ENCODE results near the gene CCT5. TPM values are rescaled to one million over a fixed set of nuclear protein-coding genes. Genes with fewer than 3 reads are reported as not detected.
"Not testable (repeated sequence)": the region's sequence is repeated elsewhere in the genome, so short reads cannot be mapped to it uniquely, and the experiment has no call there.

CCT5 gene
- total RNA-seq, 4 donors from 2014 or later: 61.9 to 113 (median 81.0) TPM

GRCh38 chr5:10310066-10310779 is 60.1 kb downstream of the CCT5 start:
- peak in 2 of 3 donors; percentile 65 to 69 for DNase-seq
- H3K4me1 ChIP-seq: no peaks in the 10 kb centered on the region
- H3K36me3 ChIP-seq: no peaks in the 10 kb centered on the region
- no peak overlapping the region for H3K4me3 ChIP-seq
- peak overlapping the region in 3 of 4 donors; percentile 23 to 73 (median 73) for H3K27ac ChIP-seq
- no peak for TF ChIP-seq CTCF (IDR thresholded peaks at IDR 0.05)
- TF ChIP-seq POLR2A (IDR thresholded peaks at IDR 0.05): no peak
- H3K9me3 ChIP-seq: no peaks in the 10 kb centered on the region
- H3K27me3 ChIP-seq: no peaks in the 10 kb centered on the region

- H3K27me3 ChIP-seq, DNase-seq: not testable (repeated sequence)
- peak overlapping the region in 3 of 4 donors; percentile 23 to 73 (median 73) for H3K27ac ChIP-seq
These were observed 60.9 kb downstream of the CCT5 start for GRCh38 chr5:10310835-10311570.

DNA sequence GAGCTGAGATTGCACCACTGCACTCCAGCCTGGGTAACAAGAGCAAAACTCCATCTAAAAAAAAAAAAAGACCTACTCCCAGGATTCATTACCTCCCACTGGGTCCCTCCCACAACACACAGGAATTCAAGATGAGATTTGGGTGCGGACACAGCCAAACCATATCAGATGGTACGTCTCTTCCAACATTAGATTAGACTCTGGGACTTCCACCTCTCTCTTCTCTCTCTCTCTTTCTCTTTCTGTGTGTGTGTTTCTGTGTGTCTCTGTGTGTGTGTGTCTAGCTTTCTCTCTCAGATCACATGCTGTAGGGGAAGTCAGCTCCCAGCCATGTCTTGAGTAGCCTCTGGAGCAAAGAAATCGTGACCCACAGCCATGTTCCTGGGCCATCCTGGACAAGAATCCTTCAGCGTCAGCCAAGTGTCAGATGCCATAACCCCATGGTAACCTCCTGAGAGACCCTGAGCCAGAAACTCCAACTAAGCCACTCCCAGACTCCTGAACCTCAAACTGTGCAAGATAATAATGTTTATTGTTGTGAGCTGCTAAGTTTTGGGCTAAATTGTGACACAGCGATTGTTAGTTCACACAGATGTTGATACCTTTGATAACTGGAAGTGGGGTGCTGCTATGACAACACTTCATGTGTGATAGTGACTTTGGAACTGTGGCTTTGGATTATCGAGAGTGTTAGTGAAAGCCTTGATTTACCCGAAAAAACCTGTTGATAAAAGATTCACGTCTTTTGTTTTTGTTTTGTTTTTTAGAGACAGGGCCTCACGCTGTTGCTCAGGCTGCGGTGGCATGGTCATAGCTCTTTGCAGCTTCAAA is 61.7 kb downstream of the CCT5 start:
- no peak overlapping the region for H3K27ac ChIP-seq

More at GRCh38 chr5:10310835-10311570, 60.9 kb downstream of the CCT5 start:
- not testable (repeated sequence) for H3K9me3 ChIP-seq, H3K36me3 ChIP-seq, H3K4me1 ChIP-seq, H3K4me3 ChIP-seq

DNA sequence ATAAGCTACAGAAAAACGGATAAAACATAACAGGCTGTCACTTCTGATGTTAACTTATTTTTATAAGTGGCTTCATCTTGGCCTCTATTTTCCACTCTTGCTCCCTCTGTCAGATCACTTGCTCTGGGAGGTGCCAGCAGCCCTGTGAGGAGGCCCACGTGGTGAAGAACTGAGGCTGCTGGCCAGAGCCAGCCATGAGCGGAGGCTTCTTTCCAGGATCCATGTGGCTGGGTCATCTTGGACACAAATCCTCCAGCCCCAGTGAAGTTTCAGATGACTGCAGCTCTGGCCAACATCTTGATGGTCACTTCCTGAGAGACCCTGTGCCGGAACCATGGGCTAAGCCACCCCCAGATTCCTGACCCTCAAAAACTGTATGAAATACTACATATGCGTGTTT is 65.1 kb downstream of the CCT5 start:
- H3K27me3 ChIP-seq: no peaks in the 10 kb centered on the region
- TF ChIP-seq CTCF (IDR thresholded peaks at IDR 0.05): no peak
- no peak for TF ChIP-seq POLR2A (IDR thresholded peaks at IDR 0.05)
- no peak overlapping the region for H3K27ac ChIP-seq
- H3K4me3 ChIP-seq: no peak overlapping the region
- no peak for DNase-seq
- H3K9me3 ChIP-seq: no peaks in the 10 kb centered on the region
- no peaks in the 10 kb centered on the region for H3K36me3 ChIP-seq
- H3K4me1 ChIP-seq: no peaks in the 10 kb centered on the region

More for the DNA sequence above, 61.7 kb downstream of the CCT5 start:
- Histone ChIP-seq H3K27me3 (no peaks in the 10 kb centered on the region), H3K4me1 (no peaks in the 10 kb centered on the region), H3K4me3 (no peak overlapping the region), H3K36me3 (no peaks in the 10 kb centered on the region), H3K9me3 (no peaks in the 10 kb centered on the region)
- TF ChIP-seq POLR2A (IDR thresholded peaks at IDR 0.05) (no peak), CTCF (IDR thresholded peaks at IDR 0.05) (no peak)
- no peak for DNase-seq

Small RNA genes lying within 50 kb of the gene (small RNA-seq; reads per million reads assigned to genes)
- gene RF00019: 0 reads per million in 2 donors

Other genes starting within 250 kb of the CCT5 start
- 10 to 100 TPM; 14.9 to 25.6 (median 21.3) TPM for gene ATPSCKMT, start 392 bp upstream of the CCT5 start, total RNA-seq
- 100 to 1,000 TPM in 3 of 4 donors, 10 to 100 TPM in 1; 17.3 to 166 (median 120) TPM for gene CMBL, start 57.6 kb downstream of the CCT5 start, total RNA-seq
- 100 to 1,000 TPM in 3 of 4 donors, 10 to 100 TPM in 1; 88.3 to 228 (median 174) TPM for gene MARCHF6, start 103.4 kb downstream of the CCT5 start, total RNA-seq
- gene ROPN1L, start 191.6 kb downstream of the CCT5 start, total RNA-seq: 1 to 10 TPM in 1 of 4 donors, not detected in 3; 1.7 TPM